B cell (primary cell): Measurements from ENCODE around the gene PSMA8.

Experiments used
- CTCF ChIP-seq: fragments of 200-600 bp; IDR thresholded peaks from one replicate; pipeline ENCODE4 v1.8.0; 2022; ENCODE audit warnings: antibody characterized with exemption, mild to moderate bottlenecking
- EZH2 ChIP-seq: IDR thresholded peaks from 2 replicates; pipeline ENCODE4 v1.6.1; 2012; ENCODE audit warnings: borderline replicate concordance, low read depth, mild to moderate bottlenecking, moderate library complexity, low read length; ENCODE audit not compliant: insufficient read depth, poor library complexity, severe bottlenecking

- TF ChIP-seq CTCF = no peak
- TF ChIP-seq EZH2 = no peak
These were observed 49.9 kb downstream of the PSMA8 start for GRCh38 chr18:26183395-26184112.
